ENCODE measurements around the gene MSMP. TPM values are rescaled to one million over a fixed set of nuclear protein-coding genes. Genes with fewer than 3 reads are reported as not detected.

The MSMP gene
- total and polyA plus RNA-seq, 2 experiments from 2014 or later, result not detected

DNA sequence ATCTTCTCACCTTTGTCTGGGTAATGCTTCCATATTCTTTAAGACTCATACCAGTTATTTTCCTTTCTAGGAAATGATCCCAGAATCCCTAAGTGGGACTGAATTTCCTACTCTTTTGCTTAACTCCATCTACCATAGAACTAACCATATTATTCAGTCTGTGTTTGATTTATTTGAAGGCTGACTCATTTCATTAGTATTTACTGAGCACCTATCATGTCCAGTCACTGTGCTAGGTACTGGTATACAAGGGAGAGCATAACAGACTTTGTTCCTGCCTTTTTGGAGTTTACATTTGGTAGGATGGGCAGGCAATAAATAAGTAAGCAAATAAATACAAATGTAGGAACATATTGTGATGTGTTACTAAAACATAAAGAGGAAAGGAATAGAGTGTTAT is 41.6 kb upstream of the MSMP start:
- H3K27ac ChIP-seq, result no peak overlapping the region
- no peak overlapping the region for H3K4me3 ChIP-seq
- peaks cover 14% of the 10 kb centered on the region for H3K4me1 ChIP-seq (ENCODE audit: low read depth)
- no peaks in the 10 kb centered on the region for H3K27me3 ChIP-seq
- H3K36me3 ChIP-seq, result no peaks in the 10 kb centered on the region
- H3K9me3 ChIP-seq (ENCODE audit: low read depth), result no peaks in the 10 kb centered on the region
- no peak for DNase-seq (ENCODE audit: low read depth in 1 of 2, low spot score in 1 of 2)
- TF ChIP-seq, protein P1, sequence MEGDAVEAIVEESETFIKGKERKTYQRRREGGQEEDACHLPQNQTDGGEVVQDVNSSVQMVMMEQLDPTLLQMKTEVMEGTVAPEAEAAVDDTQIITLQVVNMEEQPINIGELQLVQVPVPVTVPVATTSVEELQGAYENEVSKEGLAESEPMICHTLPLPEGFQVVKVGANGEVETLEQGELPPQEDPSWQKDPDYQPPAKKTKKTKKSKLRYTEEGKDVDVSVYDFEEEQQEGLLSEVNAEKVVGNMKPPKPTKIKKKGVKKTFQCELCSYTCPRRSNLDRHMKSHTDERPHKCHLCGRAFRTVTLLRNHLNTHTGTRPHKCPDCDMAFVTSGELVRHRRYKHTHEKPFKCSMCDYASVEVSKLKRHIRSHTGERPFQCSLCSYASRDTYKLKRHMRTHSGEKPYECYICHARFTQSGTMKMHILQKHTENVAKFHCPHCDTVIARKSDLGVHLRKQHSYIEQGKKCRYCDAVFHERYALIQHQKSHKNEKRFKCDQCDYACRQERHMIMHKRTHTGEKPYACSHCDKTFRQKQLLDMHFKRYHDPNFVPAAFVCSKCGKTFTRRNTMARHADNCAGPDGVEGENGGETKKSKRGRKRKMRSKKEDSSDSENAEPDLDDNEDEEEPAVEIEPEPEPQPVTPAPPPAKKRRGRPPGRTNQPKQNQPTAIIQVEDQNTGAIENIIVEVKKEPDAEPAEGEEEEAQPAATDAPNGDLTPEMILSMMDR (IDR thresholded peaks at IDR 0.05; ENCODE audit: low read depth, low read length), result no peak

DNA sequence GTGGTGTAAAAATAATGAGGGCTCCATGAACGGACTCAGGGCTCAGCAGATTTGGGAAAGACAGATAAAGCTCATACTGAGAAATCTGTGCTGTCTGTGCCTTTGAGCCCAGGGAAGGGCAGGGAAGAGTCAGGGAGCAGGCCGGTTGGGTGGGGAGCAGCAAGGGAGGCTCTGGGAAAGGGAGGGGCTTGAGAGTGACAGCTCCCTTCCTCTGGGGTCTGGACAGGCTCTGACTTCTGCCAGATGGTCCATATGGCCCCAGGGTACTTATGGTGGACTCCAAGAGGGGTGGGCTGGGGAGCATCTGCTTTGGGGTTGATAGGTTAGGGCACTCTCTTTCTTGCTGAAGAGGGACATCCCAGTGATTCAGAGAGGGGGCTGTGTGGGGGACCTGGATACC is 39.4 kb upstream of the MSMP start:
- Histone ChIP-seq H3K27ac (no peak overlapping the region), H3K27me3 (no peaks in the 10 kb centered on the region), H3K9me3 (ENCODE audit: low read depth) (no peaks in the 10 kb centered on the region), H3K36me3 (no peaks in the 10 kb centered on the region), H3K4me3 (no peak overlapping the region), H3K4me1 (ENCODE audit: low read depth) (peaks cover 17% of the 10 kb centered on the region)
- TF ChIP-seq, protein P1 (IDR thresholded peaks at IDR 0.05; ENCODE audit: low read depth, low read length), result no peak
- DNase-seq (ENCODE audit: low read depth in 1 of 2, low spot score in 1 of 2), result no peak

DNA sequence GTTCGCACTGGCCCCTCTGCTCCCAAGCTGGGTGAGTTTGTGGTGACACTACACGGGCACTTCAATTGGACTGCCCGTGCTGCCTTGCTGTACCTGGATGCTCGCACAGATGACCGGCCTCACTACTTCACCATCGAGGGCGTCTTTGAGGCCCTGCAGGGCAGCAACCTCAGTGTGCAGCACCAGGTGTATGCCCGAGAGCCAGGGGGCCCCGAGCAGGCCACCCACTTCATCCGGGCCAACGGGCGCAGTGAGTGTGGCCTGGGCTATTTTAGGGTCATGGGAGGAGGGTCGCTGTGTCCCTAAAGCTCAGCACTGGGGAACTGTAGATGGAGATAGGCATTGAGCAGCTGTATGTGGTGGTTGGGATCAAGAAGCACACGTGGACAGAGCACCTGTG is 38.8 kb upstream of the MSMP start:
- peaks cover 17% of the 10 kb centered on the region for H3K4me1 ChIP-seq (ENCODE audit: low read depth)
- no peak for DNase-seq (ENCODE audit: low read depth in 1 of 2, low spot score in 1 of 2)
- no peaks in the 10 kb centered on the region for H3K36me3 ChIP-seq
- no peak overlapping the region for H3K27ac ChIP-seq
- H3K27me3 ChIP-seq, result no peaks in the 10 kb centered on the region
- H3K9me3 ChIP-seq (ENCODE audit: low read depth), result no peaks in the 10 kb centered on the region
- H3K4me3 ChIP-seq, result no peak overlapping the region
- TF ChIP-seq, protein P1 (IDR thresholded peaks at IDR 0.05; ENCODE audit: low read depth, low read length), result no peak

DNA sequence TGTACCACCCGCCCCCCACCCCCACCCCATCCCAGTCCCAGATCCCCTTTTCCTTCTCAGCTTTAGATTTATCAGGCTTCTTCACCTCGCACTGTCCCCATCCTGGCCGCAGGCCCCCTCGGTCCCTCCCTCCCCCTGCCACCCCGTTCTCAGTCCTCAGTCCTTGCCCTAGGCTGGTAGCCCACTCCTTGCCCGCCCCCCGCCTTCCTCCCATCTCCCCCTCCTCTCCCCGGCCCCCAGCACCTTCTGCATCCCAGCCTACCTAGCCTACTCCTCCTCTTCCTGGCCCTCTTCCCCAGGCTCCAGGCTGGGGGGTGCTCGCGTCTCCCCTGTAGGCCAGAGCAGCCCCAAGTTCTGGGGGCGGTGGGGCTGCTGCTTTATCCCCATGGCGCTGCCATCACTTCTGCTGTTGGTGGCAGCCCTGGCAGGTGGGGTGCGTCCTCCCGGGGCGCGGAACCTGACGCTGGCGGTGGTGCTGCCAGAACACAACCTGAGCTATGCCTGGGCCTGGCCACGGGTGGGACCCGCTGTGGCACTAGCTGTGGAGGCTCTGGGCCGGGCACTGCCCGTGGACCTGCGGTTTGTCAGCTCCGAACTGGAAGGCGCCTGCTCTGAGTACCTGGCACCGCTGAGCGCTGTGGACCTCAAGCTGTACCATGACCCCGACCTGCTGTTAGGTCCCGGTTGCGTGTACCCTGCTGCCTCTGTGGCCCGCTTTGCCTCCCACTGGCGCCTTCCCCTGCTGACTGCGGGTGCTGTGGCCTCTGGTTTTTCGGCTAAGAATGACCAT is 38.1 kb upstream of the MSMP start:
- Histone ChIP-seq H3K36me3 (no peaks in the 10 kb centered on the region), H3K4me1 (ENCODE audit: low read depth) (peaks cover 17% of the 10 kb centered on the region), H3K9me3 (ENCODE audit: low read depth) (no peaks in the 10 kb centered on the region), H3K4me3 (peak overlapping the region; percentile 20), H3K27ac (no peak overlapping the region), H3K27me3 (no peaks in the 10 kb centered on the region)
- no peak for DNase-seq (ENCODE audit: low read depth in 1 of 2, low spot score in 1 of 2)
- TF ChIP-seq, protein P1 (IDR thresholded peaks at IDR 0.05; ENCODE audit: low read depth, low read length), result no peak

DNA sequence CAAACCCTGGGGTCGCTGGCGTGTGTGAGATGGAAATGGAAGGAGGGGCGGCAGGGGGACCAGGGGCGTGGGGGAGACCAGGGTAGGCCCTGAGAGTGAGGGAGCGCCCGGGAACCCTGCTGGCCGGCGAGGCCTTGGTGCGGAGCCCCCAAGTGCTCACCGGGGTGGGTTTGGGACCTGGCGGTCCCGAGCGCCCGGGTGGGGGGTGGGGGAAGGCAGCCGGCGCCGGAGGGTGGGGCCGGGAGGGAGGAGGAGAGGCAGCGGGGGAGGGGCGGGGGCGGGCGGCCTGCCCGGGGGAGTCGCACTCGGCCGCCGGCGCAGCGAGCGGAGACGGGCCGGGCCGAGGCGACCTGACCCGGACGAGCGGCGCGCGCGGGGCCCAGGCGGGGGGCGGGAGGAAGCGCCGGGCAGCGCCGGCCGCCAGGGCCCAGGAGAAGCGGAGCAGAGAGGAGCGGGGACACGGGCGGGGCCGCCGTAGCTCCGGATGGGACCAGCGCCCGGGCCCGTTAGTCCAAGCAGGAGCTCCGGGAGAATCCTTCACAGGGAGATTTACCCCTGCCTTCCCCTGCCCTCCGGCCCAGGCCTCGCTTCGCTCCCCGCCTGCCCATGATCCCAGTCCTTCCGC is 37.3 kb upstream of the MSMP start, which contains the start of gene NPR2:
TSS of gene NPR2 (plus strand) at position 295 of the 625 bp plus-strand sequence. CDS start 818 bp downstream, outside the sequence.
- DNase-seq (ENCODE audit: low read depth in 1 of 2, low spot score in 1 of 2), result peak; percentile 58 to 78
- H3K4me1 ChIP-seq (ENCODE audit: low read depth), result peaks cover 17% of the 10 kb centered on the region
- H3K27me3 ChIP-seq, result no peaks in the 10 kb centered on the region
- no peaks in the 10 kb centered on the region for H3K9me3 ChIP-seq (ENCODE audit: low read depth)
- TF ChIP-seq, protein P1 (IDR thresholded peaks at IDR 0.05; ENCODE audit: low read depth, low read length), result no peak
- H3K36me3 ChIP-seq, result no peaks in the 10 kb centered on the region
- H3K27ac ChIP-seq, result peak within 1 kb of the TSS; percentile 5
- H3K4me3 ChIP-seq, result peak within 1 kb of the TSS; percentile 20
